Mesenteric fat pad (tissue), 1 donor: ENCODE measurements around the gene BUD31. TPM values are rescaled to one million over a fixed set of nuclear protein-coding genes. Genes with fewer than 3 reads are reported as not detected.
A peak's percentile ranks its signal among the peaks of the same experiment; 100 is the strongest.
"Not testable (repeated sequence)": the region's sequence is repeated elsewhere in the genome, so short reads cannot be mapped to it uniquely, and the experiment has no call there.

Source experiments
- DNase-seq: peaks from one replicate; pipeline ENCODE4 v3.0.0-alpha.2; 2020; ENCODE audit warnings: low spot score
- long read RNA-seq: library from polyadenylated mRNA; unstranded; transcript quantifications from one replicate; pipeline ENCODE4 v2.0.0, GENCODE V29; 2020
- total RNA-seq: library from RNA; stranded (reverse); fragmentation: NEBNext Ultra II Directional; extraction: Animal tissue kit (Norgen Biotek cat#: 25700); gene quantifications from one replicate; pipeline ENCODE4 v1.2.1, GENCODE V29; 2021
- donor health status: DM: yes; HTN: yes; CAD: no.

BUD31 gene
- 68.2 TPM for total RNA-seq
- long read RNA-seq, transcript BUD31-202 (6 exons, 1,139 nt): minor isoform, 41 of 111 reads
- long read RNA-seq, transcript BUD31-201 (6 exons, 1,035 nt): major isoform, 47 of 111 reads
- long read RNA-seq, partial matches to known transcripts: 7 of 111 reads
- long read RNA-seq, other reads (novel, unspliced or antisense): 15 of 111 reads

DNA sequence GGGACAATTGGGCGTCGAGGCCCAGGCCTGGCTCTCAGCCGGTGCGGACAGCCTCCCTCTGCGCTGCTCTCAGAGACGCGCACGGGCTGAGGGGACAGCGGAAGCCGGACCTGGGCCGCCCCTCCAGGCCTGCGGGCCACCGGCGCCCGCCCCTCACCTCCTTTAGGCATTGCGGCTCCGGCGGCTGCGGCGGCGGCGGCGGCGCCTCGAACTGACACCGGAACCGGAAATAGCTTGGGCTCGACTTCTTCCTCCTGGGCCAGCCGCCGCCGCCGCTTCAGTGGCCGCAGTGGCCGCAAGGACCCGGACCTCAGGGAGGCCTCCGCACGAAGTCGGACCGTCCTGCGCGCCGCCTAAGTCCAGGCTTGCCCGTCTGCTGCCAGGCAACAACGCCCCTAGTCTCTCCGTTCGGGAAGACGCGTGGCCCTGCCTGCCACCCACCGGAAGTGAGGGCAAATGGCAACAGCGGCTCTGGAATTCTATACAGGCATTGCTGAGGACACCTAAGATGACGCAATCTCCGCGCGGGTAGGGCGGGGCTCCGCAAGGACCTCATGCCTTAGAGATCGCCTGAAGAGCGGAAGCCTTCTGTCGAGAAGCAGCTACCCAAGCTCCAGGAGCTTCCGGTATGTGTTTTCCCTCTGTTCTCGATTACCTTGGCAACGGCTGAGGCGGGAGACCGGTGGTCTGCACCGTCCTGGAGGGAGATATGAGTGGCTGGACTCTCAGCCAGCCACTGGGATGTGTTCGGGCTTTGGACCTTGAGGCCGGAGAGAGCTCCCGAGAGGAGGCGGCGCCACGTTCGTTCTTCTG, at the start of gene BUD31, which contains the start of gene PDAP1:
Gene BUD31 (plus strand): TSS at position 591 of the 813 bp plus-strand sequence. CDS start 2,124 bp downstream, outside the sequence.
Gene PDAP1 (minus strand): TSS at position 219 of the 813 bp plus-strand sequence. CDS start 49 bp downstream, at position 170.
- DNase-seq: peak; percentile 97

DNA sequence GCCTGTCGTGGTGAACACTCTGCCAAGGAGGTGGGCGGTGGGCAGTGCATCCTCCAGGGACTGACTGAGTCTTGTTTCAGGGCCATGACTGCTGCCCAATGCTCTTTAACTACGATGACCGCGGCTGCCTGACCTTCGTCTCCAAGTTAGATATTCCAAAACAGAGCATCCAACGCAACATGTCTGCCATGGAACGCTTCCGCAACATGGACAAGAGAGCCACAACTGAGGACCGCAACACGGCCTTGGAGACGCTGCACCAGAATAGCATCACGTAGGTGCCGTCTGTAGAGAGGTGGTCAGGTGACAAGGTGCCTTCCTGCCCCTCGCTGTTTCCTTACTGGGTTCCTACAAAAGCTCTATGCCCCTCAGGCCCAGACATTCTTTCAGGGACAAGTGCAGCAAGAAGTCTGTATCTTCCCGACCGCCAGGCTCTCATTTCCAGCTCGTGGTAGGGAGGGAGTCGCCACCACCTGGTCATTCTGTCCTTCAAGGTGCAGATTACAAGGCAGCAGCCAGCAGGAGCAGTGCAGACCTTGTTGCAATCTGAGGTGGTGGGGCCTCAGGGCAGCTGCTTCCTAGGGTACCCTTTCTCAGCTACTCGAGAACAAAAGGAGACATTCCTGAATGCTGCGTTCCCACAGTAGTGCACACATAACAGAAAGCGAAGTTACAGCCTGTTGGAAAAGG, 49.2 kb upstream of the BUD31 start:
- no peak for DNase-seq

DNA sequence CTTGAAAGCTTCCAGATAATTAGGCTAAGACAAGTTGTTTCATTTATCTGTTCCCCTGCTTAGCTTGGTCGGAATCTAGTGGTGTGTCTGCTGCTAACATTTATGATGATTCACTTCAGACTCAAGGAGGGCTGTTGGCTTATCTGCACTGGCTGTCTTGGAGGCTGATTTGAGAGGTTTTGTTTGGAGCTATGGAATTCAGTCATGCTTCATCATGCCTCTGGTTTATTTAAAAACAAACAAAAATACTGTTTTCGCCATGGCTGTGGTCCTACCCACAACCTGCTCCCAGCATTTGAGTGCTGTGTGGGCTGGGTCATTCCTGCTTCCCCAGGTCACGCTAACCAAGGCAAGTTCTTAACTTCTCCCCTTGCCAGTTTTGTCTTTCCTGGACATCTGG, 46.0 kb upstream of the BUD31 start:
- DNase-seq: no peak

DNA sequence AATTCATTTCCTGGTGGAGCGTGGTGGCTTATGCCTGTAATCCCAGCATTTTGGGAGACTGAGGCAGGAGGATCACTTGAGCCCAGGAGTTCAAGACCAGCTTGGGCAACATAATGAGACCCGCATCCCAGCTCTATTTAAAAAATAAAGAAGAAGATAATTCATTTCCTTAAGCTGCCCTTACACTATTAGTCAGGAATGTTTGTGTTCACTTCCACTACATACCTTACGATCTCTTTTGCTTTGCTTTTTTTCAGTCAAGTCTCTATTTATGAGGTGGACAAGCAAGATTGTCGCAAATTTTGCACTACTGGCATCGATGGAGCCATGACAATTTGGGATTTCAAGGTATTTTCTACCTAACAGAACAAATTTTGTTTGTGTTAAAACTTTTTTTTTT, 45.5 kb upstream of the BUD31 start:
- DNase-seq: no peak

DNA sequence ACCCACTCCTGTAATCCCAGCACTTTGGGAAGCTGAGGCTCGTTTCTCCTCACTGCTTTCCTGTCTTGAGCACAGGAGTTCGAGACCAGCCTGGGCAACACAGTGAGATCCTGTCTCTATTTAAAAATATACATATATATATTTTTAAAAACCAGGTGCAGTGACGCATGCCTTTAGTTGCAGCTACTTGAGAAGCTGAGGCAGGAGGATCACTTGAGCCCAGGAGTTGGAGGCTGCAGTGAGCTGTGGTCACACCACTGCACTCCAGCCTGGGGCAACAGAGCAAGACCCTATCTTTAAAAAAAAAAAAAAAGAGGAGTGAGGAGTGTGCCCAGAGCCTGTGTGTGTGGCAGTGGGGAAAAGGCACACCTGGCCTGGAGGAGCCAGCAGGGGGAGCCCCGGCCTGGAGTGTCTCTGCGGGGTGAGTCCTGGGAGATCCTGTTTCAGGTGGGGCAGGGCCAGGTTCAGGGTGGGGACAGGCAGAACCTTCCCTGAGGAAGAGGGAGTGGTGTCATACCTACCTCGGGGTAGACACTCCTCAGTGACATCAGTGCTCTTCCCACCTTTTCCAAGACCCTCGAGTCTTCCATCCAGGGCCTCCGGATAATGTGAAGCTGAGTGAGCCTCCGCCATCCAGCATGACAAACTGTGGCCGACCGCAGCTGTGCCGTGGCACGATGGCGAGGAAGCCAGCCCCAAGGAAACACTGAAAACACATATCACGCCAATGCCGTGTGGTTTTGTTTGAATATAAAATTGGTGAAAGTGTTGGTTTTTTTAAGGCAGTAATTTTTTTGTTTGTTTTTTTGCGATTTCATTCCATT, 43.2 kb upstream of the BUD31 start:
- DNase-seq: no peak

DNA sequence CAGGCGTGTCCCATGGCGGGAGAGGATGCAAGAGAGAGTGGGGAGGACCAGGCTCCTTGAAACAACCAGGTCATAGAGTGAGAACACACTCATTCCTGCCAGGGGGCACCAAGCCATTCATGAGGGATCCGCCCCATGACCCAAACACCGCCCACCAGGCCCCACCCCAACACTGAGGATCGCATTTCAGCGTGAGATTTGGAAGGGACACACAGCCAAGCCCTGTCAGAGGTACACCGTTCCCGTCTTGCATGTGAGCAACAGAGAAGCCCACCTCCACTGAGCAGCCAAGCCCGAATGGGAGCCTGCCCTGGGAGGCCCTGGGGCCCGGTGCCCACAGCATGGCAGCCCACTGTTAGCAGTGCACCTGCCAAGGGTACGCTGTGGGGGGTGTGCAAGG, 42.1 kb upstream of the BUD31 start:
- no peak for DNase-seq

DNA sequence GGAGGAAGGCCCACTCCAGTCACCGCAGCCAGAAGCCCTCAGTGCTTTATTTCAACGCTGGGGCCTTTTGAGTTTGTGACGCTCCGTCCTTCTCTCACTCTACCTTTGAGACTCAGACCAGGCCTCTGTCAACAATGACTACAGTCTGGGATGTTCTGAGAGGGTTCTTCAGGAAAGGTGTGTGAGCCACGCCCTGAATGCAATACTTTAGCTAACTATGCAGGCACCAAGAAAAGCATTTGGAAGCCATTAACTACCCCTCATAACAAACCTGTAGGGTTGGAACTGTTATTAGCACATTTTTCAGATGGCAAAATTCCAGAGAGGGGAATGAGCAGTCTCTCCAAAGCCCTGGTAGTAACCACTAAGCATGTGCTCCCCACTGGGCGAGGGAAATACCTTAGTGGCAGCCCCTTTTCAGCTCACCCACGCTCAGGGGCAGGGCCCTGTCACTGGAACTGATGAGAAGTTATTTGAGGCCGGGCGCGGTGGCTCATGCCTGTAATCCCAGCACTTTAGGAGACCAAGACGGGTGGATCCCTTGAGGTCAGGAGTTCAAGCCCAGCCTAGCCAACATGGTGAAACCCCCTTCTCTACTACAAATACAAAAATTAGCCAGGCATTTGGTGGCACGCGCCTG, 39.9 kb upstream of the BUD31 start:
- no peak for DNase-seq

DNA sequence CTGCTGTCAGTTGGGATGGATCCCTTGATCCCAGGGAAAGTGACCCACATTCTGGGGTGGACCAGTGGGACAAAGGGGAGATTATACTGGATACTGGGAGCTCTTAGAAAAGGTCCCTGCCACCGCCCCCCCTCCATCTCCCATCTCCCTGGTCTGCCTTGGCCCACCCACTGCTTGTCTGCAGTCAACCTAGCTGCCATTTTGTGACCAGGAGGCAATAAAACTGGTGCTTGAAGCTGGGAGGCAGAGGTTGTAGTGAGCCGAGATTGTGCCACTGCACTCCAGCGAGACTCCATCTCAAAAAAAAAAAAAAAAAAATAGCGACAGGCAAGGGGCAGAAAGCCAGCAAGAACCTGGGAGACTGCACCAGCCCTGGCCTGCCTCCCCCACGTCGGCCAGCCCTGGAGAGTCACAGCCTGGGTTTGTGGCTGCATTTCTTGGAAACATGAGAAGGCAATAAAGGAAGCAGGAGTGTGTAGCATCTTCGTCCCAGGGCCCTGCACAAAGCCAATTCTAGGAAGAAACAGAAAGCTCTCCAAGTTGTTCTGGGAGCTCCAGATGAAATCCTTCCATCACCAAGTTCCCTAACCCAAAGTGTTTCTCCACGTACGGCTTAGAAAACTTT, 38.9 kb upstream of the BUD31 start:
- DNase-seq: no peak

DNA sequence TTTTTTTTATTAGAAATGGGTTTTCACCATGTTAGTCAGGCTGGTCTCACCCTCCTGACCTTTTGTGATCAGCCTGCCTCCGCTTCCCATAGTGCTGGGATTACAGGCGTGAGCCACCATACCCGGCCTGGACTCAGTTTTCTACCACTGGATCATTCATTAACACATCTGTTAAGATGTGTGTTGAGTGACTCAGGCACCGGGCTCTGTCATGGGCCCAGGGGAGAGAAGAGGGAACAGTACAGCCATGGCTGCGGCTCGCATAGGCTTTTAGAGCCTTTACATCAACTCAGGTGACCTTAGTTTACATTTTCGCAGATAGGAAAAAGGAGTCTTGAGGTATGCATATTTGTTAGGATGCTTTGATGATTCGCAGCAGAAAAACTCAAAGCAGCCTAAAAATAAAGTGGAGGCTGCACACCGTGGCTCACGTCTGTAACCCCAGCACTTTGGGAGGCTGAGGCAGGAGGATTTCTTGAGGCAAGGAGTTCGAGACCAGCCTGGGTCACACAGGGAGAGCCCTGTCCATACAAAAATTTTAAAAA, 37.3 kb upstream of the BUD31 start:
- DNase-seq: no peak

DNA sequence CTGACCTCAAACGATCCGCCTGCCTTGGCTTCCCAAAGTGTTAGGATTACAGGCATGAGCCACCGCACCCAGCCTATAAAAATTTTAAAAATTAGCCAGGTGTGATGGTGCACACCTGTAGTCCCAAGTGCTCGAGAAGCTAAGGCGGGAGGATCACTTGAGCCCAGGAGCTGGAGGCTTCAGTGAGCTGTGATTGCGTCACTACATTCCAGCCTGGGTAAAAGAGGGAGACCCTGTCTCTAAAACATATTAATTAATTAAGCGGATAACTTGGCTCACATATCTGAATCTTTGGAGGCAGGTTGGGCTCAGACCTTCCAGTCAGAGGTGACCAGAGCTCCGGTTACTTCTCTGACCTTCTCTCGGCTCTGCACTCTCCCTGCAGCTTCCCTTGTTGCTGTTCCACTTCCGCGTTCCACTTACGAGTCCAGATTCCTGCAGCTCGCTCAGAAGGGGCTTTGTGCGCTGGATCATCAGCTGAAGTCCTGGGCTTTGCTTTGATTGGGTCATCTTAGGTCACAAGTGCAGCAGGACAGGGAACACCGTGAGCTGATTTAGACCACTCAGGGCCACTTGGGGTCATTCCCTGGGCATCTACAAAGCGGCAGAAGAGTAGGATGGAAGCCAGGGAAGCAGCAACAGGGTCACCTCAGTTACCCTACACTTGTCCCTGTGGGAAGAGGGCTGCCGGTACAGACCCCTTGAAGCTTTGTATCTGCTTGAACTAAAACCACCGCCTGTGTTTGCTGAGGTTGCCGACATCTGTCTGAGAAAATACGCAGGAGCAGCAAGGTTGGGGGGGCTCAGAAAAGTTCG, 36.3 kb upstream of the BUD31 start:
- DNase-seq: no peak

DNA sequence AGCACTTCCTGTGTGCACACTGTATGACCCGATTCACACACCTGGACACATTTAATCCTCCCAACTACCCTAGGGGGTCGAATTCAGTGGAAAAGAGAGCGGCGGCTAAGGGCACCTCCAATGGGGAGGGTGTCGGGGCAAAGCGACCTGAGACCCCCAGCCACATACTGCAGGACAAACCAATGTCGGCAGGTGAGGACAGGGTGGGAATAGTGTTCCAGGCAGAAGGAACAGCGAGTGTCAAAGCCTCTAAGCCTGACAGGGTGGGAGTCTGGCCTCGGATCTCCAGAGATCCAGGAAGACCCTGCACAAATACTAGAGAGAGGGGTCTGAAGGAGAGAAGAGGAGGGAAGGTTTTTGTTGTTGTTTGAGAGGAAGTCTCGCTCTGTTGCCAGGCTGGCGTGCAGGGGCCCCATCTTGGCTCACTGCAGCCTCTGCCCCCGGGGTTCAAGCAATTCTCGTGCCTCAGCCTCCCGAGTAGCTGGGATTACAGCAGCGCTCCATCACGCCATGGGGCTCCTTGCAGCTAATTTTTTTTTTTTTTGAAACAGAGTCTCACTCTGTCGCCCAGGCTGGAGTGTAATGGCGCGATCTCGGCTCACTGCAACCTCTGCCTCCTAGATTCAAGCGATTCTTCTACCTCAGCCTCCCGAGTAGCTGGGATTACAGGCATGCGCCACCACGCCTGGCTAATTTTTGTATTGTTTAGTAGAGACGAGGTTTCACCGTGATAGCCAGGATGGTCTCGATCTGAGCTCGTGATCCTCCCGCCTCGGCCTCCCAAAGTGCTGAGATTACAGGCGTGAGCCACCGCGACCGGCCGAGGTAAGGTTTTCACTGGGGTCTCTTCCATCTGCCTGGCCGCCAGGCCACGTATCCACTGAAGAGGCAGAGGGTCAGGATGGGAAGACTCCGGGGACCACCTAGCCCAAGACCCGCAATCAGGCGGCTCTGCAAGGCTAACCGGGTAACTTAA, 35.4 kb upstream of the BUD31 start:
- no peak for DNase-seq

DNA sequence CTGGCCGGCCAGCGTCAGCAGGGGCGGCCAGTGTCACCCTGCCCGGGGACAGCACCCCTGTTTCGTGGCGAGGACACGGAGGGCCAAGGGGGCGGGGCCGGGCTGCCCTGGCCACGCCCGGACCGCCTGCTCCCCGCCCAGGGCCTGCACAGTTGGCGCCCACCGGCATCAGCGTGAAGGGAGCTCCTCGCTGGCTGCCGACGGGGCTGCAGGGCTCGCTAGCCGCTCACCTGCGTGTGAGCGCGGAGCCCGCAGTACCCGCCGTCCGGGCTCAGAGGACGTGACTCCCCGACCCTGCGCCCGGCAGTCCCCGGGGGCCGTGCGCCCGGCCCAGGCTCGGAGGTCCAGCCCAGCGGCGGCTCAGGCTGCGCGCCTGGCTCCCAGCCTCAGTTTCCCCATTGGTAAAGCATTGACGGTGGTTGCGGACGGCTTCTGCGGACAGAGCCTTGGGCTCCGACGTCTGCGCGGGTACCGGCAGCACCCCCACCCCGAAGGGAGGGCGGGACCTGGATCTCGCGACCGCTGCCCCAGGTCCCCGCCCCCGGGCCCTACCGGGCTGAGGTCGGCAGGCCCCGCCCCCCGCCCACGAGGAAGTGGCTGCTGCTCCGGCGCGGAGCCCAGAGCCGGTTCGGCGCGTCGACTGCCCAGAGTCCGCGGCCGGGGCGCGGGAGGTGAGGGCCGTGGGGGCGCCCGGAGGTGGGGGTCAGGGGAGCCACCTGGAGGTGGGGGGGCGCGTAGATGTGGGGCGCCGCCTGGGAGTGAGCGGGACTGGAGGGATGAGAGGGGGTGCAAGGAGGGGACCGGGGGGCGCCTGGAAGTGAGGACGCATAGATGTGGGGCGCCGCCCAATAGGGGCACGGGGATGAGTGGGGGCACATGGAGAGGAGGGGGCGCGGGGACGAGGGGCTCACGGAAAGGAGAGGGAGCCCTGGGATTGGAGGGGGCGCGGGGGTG, 34.4 kb upstream of the BUD31 start, which contains the start of gene ARPC1B:
Gene ARPC1B (plus strand): TSS at position 620 of the 954 bp plus-strand sequence. CDS start 10,985 bp downstream, outside the sequence.
- peak; percentile 96 for DNase-seq

DNA sequence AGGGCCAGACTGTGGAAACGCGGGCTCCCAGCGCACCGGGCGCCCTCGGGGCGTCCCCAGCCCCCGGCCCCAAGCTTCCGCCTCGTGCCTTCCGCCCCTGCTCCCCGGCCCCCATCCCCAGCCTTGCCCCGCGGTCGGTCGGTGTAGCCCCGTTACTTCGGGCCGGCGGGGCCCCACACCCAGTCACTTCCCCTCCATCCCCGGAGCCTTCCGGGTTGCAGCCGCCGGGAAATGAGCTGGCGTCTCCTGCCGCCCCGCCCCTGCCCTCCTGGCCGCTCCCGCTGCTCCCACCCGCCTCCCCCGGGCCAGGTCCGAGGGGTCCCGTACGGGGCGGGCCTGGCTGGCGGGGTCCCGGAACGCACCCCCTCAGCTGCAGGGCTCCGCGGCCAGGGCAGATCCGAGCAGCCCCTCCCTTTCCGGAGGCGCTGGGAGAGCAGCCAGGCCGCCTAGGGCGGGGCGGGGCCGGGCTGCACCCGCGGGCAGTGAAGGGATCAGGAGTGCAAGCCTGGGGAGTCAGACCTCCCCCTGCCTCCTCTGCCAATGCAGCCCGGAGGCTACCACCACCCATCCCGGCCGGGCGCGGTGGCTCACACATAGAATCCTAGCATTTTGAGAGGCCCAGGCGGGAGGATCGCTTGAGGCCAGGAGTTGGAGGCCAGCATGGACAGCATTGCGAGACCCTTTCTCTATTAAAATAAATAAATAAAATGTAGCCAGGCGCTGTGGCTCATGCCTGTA, 33.5 kb upstream of the BUD31 start:
- DNase-seq: peak; percentile 95

DNA sequence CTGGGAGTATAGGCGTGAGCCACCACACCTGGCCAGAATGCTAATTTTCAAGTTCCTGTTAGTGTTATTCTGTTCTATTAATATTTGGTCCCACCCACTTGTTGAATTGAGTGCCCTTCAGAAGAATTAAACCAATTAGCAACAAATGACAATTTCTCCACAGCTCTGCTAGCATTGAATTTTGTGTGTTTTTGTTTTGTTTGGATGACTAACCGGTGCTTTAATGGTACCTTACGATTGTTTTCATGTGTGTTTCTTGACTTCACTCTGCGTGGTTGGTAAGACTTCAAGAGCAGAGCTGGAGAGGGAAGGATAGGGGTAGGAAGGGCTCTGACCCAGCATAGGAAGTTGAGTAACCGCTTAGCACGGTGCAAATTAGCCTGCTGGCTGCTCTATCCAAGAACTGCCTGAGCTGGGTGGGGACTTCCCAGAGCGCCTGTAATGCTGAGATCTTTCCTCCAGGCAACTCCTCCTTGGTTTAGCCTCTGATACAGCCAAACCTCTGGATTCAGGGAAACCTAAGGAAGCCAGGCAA, 29.7 kb upstream of the BUD31 start:
- DNase-seq: no peak

DNA sequence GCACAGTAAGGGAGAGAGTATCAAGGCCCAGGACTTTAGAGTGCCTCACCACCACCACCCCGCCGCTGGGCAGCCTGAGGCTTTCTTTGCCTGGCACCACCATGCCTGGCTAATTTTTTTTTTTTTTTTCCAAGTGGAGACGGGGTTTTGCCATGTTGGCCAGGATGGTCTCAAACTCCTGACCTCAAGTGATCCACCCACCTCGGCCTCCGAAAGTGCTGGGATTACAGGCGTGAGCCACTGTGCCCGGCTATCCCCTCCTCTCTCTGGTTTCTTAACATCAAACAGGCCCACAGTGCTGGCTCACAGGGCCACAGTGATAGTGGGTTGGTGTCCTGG, 29.1 kb upstream of the BUD31 start:
- not testable (repeated sequence) for DNase-seq
